GM21619 (cell line): ENCODE measurements around the gene PYGB.
"Not testable (repeated sequence)": the region's sequence is repeated elsewhere in the genome, so short reads cannot be mapped to it uniquely, and the experiment has no call there.

ENCODE experiments used
- ATAC-seq: cut with Tn5 transposase; IDR thresholded peaks from one replicate; pipeline ENCODE4 v1.9.1; 2021; ENCODE audit not compliant: unreplicated experiment

The PYGB gene

DNA sequence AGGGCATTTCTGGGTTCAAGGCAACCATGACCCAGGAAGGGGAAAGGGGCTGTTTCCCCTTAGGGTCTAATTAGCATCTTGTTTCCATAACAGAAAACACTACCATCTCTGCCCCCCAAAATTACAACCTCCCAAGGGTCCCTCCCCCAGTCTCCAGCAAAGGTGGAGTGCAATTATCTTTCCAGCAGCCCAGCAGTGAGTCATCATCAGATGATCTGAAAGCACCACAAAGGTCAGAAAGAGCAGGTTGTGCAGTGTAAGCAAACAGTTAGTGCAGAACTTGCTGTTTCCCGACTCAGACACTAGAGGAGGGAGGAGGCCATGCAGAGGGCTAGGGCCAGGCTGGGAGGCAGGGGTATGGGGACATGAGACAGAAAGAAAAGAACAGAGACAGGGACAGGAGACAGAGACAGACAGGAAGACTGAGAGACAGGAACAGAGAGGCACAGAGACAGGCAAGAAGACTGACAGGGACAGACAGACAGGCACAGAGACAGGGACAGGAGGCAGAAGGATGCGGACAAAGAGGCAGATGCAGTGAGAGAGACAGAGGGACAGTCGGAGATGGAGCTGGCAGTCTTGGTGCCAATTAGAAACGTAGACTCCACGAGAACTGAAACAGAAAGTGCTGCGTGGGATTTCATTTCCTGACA lies 62.5 kb downstream of the PYGB start:
- peak; percentile 90 for ATAC-seq

DNA sequence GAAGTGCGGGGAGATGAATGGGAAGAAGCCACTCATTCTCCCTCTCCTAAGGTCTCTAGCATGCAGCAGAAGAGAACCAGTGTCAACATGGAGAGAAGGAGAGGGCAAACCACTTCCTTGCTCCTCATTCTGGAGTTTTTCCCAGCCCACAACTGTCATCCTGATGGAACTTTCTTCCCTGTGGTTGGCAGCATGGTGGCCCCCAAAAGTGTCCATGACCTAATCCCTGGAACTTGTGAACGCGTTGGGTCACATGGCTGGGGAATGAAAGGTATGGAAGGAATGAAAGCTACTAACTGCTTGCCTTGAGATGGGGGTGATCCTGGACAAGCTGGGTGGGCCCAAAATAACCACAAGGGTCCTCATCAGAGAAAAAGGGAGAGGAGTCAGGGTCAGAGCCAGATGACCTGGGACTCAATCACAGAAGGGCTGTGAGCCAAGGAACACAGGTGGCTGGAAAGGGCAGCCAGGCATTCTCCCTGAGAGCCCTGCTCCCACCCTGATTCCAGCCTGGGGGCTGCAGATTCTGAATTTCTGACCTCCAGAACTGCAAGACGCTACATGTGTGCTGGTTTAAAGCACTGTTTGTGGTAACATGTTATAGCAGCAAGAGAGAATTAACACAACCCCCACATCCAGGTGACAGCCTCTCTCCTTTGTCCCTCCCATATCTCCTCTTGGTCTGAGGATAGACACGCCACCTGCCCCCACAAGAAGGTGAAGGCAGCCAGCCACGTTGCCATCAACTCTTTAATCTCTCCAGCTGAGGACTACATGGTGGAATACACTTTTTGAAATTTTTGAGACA lies 63.2 kb downstream of the PYGB start:
- ATAC-seq: no peak

DNA sequence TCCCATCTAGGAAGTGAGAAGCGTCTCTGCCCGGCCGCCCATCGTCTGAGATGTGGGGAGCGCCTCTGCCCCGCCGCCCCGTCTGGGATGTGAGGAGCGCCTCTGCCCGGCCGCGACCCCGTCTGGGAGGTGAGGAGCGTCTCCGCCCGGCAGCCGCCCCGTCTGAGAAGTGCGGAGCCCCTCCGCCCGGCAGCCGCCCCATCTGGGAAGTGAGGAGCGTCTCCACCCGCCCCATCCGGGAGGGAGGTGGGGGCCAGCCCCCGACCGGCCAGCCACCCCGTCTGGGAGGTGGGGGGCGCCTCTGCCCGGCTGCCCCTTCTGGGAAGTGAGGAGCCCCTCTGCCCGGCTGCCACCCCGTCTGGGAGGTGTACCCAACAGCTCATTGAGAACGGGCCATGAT lies 64.8 kb downstream of the PYGB start:
- ATAC-seq: not testable (repeated sequence)

DNA sequence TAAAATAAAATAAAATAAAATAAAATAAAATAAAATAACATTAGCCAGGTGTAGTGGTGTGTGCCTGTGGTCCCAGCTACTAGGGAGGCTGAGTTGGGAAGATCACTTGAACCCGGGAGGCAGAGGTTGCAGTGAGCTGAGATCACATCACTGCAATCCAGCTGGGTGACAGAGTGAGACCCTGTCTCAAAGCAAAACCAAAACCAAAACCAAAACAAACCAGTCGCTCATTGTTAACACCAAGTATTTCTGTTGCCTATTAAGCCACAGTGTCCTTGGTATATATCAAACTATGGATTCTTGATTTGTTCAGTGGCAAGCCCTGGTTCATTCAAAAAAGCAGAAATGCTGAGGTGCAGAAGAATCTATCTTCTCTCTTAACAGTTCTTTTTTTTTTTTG lies 65.7 kb downstream of the PYGB start:
- no peak for ATAC-seq

DNA sequence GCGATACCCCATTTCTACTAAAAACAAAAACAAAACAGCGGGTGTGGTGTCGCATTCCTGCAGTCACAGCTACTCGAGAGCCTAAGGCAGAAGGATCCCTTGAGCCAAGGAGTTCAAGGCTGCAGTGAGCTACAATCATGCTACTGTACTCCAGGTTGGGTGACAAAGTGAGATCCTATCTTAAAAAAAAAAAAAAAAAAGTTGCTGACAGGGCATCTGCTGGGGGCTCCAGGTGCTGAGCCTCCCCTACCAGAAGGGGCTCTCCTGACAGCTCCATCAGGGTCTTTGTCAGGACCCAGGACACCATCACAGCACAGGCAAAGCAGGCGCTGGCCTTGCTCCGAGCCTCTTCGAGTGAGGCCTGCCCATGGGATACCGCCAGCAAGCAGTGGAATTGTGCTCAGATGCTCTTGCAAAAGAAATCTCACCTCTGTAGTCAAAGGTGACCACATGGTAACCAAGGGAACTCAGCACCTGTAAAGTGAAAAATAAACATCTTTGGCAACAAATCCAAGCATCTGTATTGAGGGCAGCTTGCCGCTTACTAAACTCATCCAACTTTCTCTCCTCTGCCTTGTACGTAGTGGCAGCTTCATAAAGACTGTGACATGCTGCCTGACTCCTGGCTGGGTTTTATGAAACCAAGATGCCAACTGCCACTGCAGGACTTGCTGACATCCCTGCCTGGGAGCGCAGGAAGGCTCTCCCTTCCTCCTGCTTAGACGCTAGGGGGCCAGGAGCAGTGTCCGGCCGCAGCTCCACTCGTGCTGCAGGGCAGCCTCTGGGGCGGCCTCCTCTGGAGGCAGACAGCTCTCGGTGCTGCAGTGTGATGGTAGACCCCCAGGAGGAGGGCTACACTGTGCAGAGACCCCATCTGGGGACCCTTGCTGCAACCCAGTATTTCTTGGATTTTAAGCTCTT lies 66.9 kb downstream of the PYGB start:
- ATAC-seq: no peak

DNA sequence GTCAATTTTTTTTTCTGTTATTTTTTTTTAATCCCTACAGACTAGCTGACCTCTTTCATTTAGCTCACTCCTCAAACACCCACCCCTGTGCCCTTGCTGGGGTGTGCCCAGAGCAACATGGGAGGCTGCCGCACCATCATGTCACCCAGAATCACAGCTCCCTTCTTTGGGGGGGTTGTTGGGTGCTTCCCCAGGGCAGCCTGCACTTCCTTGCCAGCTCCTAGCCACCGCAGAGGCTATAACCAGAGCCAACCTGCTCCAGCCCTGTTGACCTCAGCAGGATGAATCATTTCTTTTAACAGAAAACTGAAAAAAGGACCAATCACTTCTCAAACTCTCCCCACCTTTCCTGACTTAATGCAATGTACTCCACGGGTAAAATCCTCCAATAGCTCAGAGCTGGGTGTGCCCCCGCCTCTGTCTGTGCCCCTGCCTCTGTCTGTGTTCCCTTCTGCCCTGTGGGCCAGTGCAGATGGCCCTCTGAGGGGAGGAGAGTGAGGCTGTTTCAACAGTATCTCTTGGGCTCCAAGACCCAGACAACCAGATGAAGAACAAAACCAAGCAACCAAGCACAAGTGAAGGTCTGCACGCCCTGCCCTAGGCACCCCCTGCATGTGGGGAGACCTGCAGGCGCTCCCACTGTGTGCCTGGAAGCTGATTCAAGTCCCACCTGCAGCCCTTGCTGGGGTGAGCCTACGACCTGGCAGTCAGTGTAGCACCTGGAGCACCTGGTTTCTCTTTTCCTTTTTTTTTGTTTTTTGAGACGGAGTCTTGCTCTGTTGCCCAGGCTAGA lies 67.7 kb downstream of the PYGB start:
- ATAC-seq: no peak

DNA sequence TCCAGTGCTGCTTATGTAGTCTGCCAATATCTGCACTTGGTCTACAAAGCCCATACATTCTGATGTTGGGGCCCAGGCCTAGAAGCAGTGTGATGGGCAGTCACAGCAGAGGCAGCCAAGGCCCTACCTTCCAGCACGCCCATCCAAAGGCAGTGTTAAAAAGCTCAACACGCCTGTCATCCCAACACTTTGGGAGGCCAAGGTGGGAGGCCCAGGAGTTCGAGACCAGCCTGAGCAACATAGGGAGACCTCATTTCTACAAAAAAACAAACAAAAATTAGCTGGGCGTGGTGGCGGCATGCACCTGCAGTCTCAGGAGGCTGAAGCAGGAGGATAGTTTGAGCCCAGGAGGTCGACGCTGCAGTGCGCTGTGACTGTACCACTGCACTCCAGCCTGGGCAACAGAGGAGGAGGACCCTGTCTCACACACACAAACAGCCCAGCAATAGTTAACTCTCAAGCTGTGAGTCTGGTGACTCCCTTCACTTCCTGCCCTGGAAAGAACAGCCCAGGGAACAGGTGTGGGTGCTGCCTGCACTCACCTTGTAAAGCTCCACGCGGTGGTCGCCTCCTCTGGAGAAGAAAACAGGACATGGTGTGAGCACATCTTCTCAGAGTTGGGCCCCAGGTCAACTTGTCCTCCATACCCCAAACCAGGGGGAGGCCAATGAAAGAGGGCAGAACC lies 68.8 kb downstream of the PYGB start:
- ATAC-seq: no peak

DNA sequence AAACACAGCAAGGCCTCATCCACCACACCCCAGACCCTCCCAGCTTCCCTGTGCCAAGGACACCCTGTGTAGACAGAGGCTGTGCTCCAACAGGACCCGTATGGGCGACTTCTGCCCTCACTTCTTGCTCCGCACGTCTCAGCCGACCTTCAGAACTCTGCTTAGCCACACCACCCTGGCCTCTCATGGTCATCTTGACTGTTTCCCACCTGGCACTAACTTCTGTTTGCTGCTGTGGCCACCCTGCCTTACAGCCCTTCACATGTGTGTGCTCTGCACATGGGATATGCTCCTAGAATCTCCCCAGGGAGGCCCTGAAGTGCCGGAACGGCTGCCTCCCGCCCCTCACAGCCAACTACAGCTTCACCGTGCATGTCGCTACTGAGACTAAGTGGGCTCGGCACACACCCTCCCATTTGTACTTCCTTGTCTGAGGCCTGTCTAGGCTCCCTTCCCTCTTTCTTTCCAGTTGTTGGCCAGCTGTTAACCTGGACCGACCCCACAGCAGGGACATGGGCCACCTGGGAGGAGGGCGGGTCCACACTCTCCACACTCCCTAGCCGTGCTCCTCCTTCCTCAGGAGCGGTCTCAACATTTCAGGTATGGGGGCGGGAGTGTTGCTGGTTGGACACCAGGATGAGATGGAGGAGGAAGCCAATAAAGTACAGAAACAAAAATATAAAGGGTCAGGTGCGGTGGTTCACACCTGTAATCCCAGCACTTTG lies 69.6 kb downstream of the PYGB start:
- no peak for ATAC-seq

DNA sequence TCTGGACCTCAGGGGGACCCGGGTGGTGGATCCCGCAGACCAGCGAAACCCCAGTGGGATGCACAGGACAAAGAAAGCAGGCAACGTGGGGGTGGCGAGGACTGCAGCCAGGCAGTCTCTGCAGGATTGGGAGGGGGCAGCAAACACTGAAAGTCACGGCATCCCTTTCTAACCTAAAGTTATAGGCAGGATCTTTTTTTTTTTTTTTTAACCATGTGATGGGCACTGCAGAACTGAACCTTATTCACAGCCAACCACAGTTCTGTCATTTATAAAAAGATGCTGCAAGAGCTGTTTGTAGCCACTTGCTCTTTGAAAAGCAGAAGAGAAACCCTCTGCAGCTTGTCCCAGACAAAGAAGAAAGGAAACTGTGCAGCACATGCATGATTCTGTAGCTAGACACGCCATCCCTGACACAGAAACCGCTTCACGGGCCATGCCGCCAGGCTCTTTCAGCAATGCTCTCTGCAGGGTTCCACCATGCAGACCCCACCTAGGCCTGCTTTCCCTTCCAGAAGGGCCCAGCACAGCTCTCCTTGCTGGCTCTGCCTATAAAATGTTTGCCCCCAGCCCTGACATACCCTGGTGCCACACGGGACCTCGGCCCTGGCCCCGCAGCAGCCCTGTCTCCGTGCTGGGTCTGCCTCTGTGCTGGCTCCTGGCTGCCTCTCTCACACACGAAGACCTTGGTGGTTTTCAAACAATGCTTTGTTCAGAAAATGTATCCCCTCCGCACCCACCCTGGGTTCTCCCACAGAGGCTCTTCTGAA lies 70.8 kb downstream of the PYGB start:
- peak; percentile 86 for ATAC-seq

DNA sequence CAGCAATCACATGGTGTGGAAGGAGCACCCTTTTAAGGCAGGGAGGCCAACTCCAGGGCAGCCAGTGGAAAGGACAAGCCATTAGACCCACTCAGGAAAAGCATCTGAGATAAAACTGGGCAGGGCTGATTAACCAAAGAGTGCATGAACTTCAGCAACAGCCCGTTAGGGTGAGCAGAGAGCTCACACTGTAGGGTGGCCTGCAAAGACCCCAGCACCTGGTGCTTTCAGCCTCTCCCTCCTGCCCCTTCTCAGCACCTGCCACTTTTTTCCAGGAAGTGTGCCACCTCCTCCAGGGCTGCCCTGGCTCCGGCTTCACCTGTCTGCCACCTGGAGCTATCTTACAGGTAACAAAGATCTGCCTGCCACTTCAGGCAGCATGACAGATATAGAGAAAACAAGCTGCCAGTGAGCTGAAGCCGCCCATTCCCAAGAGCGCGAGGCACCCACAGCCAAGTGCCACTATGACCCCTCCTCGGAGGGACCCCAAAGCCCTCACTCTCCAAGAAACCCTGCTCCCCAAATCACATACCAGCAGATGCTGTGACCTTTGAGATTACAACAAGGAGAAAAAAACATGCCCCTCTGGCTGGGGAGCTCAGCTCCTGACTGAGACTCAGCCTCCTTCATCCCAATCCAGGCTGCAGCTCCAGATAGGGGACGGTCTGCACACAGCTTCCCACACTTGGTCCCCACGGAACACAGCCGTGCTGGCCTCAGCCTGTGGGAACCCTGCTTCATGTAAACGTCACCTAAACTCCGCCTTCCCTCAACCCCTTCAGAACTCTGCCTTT lies 71.6 kb downstream of the PYGB start:
- ATAC-seq: peak; percentile 7

DNA sequence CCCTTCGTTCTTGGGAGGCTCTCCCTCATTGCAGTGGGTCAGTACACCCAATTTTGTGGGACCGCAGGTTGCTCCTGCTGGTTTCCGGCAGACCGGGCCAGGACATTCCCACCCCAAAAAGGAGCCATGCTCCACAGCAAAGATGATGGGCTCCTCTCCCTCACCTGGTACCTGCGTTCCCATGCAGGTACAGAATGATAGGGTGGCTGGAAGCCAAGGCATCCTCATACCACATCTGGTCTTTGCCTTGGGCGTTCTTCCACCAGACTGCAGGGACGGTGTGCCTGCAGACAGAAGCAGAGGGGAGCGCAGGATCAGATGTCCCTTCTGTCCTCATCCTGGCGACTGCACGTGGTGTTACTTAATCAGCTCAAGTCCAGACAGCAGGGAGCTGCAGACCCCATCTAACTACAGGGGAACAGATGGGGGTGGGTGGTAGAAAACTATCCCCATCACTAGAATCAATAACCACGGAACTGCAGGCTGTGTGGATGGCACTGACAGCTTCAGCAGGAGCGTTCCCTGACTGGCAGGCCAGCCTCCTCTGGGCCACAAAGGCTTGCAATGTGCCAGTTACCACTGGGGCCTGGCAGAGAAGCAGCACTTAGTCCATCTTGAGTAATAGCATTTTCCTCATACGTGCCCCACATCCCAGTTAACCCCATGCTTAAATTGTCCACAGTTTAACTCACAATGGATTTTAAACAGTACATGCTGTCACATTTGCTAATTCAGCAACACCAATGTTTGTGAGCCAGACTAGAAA lies 72.3 kb downstream of the PYGB start:
- ATAC-seq: no peak

DNA sequence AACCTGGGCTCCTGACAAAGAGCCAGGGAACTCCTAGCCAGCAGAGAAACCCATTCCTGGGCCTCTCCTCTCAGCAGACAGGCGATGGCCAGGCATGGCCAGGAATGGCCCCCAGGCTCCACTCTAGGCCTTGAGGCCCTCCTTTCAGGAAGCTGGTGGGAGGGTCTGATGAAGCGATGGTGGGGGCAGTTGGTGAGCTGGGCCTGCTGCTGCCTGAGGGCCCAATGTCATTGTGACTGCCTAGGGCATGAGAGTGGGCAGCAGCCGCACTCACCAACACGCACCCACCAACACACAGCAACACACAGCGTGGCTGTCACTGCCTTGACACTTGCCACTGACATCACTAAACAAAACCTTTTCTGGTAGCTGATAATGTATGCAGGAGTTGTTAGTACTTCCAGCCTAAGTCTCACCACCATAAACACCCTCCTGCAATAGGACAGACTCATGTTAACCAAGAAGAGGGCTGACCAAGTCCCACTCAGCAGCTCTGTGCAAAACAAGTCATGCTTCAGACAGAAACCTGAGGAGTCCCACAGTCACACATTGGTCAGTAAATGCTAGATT lies 73.5 kb downstream of the PYGB start:
- no peak for ATAC-seq

DNA sequence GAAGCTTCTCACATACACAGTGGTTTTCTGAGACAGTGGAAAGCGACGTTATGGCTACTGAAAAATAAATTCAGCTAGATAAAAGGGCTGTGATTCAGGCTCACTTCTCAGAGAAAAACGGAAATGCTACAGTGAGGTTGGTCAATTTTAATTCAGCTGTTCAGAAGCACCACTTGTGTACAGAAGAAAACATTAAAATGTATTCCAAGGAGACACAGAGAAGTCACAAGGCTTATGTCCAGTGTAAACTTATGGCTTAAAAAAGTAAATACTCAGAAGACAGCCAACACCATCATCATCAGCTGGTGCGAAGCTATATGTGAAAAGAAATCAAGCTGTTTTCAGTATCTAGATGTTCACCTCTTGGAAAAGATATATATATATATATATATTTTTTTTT lies 74.1 kb downstream of the PYGB start:
- ATAC-seq: no peak

DNA sequence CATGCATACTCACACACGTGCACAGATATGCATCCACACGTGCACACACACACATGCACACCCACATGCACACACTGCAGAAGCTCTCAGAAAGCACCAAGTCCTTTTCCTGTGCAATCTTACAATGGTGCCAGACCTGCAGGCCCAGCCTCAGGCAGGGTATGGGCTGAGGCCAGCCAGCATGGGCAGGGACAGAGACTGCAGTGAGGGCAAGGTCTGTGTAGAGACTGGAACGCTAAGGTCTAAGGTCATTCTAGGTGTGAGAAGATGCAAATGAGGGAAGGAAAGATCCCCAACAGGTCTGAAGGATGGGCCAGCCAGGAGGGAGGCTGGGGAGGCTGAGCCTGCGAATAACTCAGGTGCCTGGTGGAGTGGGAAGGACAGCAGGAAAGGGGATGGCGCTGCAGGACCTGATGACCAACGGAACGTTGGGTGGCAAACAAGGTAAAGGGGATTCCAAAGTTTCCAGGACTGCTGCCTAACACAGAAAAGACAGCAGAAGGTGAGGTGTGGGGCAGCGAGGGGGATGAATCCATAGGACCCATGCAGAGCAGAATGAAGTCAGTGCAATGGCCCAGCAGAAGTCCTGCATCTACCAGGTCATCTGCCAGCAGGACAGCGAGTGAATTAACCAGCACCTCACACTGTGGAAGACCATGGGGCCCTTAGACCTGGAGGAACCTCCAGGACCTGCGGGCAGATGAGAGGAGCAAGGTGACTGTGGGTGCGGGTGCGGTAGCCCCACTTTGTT lies 75.8 kb downstream of the PYGB start:
- ATAC-seq: no peak

DNA sequence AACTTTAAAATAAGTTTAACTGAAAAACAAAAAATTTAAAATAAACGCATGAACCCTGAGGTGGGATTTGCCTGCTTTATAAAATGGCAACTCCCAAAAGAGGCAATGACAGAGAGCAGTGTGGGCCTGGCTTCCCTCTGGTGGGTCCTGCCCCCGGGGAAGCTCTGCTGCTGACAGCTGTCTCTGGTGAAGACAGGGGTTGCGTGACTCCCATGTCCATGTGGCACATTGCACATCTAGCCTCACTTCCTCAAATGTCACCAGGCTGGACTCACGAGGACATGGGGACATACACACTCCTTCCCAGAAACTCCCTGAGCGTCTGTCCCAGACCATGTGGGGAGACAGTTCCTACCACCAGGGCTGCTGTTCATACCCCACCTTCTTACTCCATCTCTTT lies 76.5 kb downstream of the PYGB start:
- ATAC-seq: no peak

DNA sequence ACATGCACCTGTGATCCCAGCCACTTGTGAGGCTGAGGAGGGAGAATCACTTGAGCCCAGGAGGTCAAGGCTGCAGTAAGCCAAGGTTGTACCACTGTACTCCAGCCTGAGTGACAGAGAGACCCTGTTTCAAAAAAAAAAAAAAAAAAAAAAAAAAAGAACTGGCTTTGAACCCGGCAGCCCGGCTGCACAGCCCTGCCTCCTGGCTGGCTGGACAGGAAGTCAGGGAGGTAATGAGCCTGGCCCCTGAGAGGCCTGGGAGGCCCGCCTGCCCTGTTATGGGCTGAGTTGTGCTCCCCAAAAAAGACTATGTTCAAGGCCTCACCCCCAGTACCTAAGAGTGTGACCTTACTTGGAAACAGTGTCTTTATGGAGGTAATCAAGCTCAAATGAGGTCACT lies 77.2 kb downstream of the PYGB start:
- ATAC-seq: no peak
